ENCODE results near the gene ACBD6.

The ACBD6 gene

GRCh38 chr1:180524915-180525714 lies 22.7 kb upstream of the ACBD6 start:
- DNase-seq, result no peak

- no peak for DNase-seq
Observed at GRCh38 chr1:180524160-180524914, 22.0 kb upstream of the ACBD6 start.

GRCh38 chr1:180522213-180522515 lies 19.8 kb upstream of the ACBD6 start:
- no peak for DNase-seq

GRCh38 chr1:180521474-180522212 lies 19.3 kb upstream of the ACBD6 start:
- no peak for DNase-seq

- DNase-seq, result no peak
Observed at GRCh38 chr1:180519846-180520245, 17.5 kb upstream of the ACBD6 start.

- peak; percentile 85 for DNase-seq
Observed at GRCh38 chr1:180515857-180516388, 13.5 kb upstream of the ACBD6 start.

- DNase-seq, result no peak
Observed at GRCh38 chr1:180515364-180515763, 13.0 kb upstream of the ACBD6 start.

- no peak for DNase-seq
Observed at GRCh38 chr1:180513531-180513930, 11.2 kb upstream of the ACBD6 start.

- no peak for DNase-seq
Observed at GRCh38 chr1:180510882-180511281, 8.5 kb upstream of the ACBD6 start.

- DNase-seq, result no peak
Observed at GRCh38 chr1:180508725-180509097, 6.3 kb upstream of the ACBD6 start.

- no peak for DNase-seq
Observed at GRCh38 chr1:180507795-180508724, 5.7 kb upstream of the ACBD6 start.

GRCh38 chr1:180505732-180506335 lies 3.5 kb upstream of the ACBD6 start:
- DNase-seq, result no peak

GRCh38 chr1:180504186-180504585 lies 1.8 kb upstream of the ACBD6 start:
- no peak for DNase-seq

- DNase-seq, result no peak
Observed at GRCh38 chr1:180503280-180503862, 994 bp upstream of the ACBD6 start.

- DNase-seq, result no peak
Observed at GRCh38 chr1:180501865-180502360, 464 bp downstream of the ACBD6 start.

- no peak for DNase-seq
Observed at GRCh38 chr1:180500689-180501088, 1.7 kb downstream of the ACBD6 start.

- DNase-seq, result no peak
Observed at GRCh38 chr1:180498594-180498993, 3.8 kb downstream of the ACBD6 start.

- no peak for DNase-seq
Observed at GRCh38 chr1:180497826-180498225, 4.6 kb downstream of the ACBD6 start.

- DNase-seq, result no peak
Observed at GRCh38 chr1:180494370-180494769, 8.0 kb downstream of the ACBD6 start.

GRCh38 chr1:180489976-180490375 lies 12.4 kb downstream of the ACBD6 start:
- DNase-seq, result no peak

- DNase-seq, result no peak
Observed at GRCh38 chr1:180489313-180489712, 13.1 kb downstream of the ACBD6 start.
